GM12878 (cell line): ENCODE measurements around the gene RRP36. TPM values are rescaled to one million over a fixed set of nuclear protein-coding genes. Genes with fewer than 3 reads are reported as not detected.

Experiments
- CREB1 ChIP-seq: IDR thresholded peaks from 2 replicates; pipeline ENCODE4 v1.6.1; 2012; ENCODE audit warnings: low read depth, mild to moderate bottlenecking, inconsistent platforms
- CTCF ChIP-seq, 3 experiments: IDR thresholded peaks in 2 of 3; conservative IDR thresholded peaks in 1 of 3; 2 replicates each; pipeline ENCODE4 v1.5.1; 2011; ENCODE audit warnings: low read depth in 3 of 3, low read length in 3 of 3, mild to moderate bottlenecking in 3 of 3, control low read depth in 2 of 3, moderate library complexity in 2 of 3, inconsistent platforms in 1 of 3, mixed read lengths in 1 of 3; ENCODE audit not compliant: control insufficient read depth in 2 of 3, insufficient read depth in 1 of 3; ENCODE audit errors: extremely low read depth in 1 of 3
- E2F8 ChIP-seq: fragments of 450-650 bp; IDR thresholded peaks from 2 replicates; pipeline ENCODE4 v1.6.1; 2018; ENCODE audit warnings: mild to moderate bottlenecking, low read depth, moderate library complexity; ENCODE audit not compliant: partially characterized antibody
- HCFC1 ChIP-seq: fragments of 150-350 bp; IDR thresholded peaks from 2 replicates; pipeline ENCODE4 v1.6.1; 2014; ENCODE audit warnings: low read length
- KLF5 ChIP-seq: fragments of 450-650 bp; IDR thresholded peaks from 2 replicates; pipeline ENCODE4 v1.6.1; 2014; ENCODE audit warnings: mild to moderate bottlenecking; ENCODE audit not compliant: partially characterized antibody
- NFIC ChIP-seq: IDR thresholded peaks from 2 replicates; pipeline ENCODE4 v1.6.1; 2012; ENCODE audit warnings: low read depth, mild to moderate bottlenecking, inconsistent platforms, low read length, moderate library complexity
- NR2C1 ChIP-seq: fragments of 450-650 bp; IDR thresholded peaks from 2 replicates; pipeline ENCODE4 v1.6.1; 2017; ENCODE audit warnings: antibody characterized with exemption, mild to moderate bottlenecking, moderate library complexity
- POLR2AphosphoS2 ChIP-seq: IDR thresholded peaks from 2 replicates; pipeline ENCODE4 v1.6.1; 2011; ENCODE audit warnings: low read depth, mild to moderate bottlenecking, low read length, improper control_type of control experiment, moderate library complexity
- RBBP5 ChIP-seq: fragments of 200-600 bp; sonication (generic); conservative IDR thresholded peaks from 2 replicates; pipeline ENCODE4 v1.6.1; 2016
- RELB ChIP-seq: fragments of 450-650 bp; IDR thresholded peaks from 2 replicates; pipeline ENCODE4 v1.6.1; 2017; ENCODE audit warnings: low read depth, mild to moderate bottlenecking, moderate library complexity
- SREBF1 ChIP-seq: IDR thresholded peaks from 2 replicates; pipeline ENCODE4 v1.6.1; 2012; ENCODE audit warnings: mild to moderate bottlenecking, low read length
- SREBF2 ChIP-seq: IDR thresholded peaks from 2 replicates; pipeline ENCODE4 v1.6.1; 2012; ENCODE audit warnings: mild to moderate bottlenecking, low read length
- SUPT20H ChIP-seq: IDR thresholded peaks from 2 replicates; pipeline ENCODE4 v1.6.1; 2011; ENCODE audit warnings: low read depth, mild to moderate bottlenecking, low read length, moderate library complexity, borderline replicate concordance; ENCODE audit not compliant: control insufficient read depth
- USF1 ChIP-seq: IDR thresholded peaks from 2 replicates; pipeline ENCODE4 v1.6.1; 2011; ENCODE audit warnings: borderline replicate concordance, low read depth, mild to moderate bottlenecking, moderate library complexity, mixed read lengths, low read length; ENCODE audit not compliant: insufficient read depth; ENCODE audit errors: extremely low read length
- ZNF384 ChIP-seq: IDR thresholded peaks from 2 replicates; pipeline ENCODE4 v1.6.1; 2012; ENCODE audit warnings: low read depth, mild to moderate bottlenecking, low read length, improper control_type of control experiment, borderline replicate concordance
- ZZZ3 ChIP-seq: IDR thresholded peaks from 2 replicates; pipeline ENCODE4 v1.6.1; 2011; ENCODE audit warnings: low read depth; ENCODE audit not compliant: control insufficient read depth, insufficient read length
- polyA plus RNA-seq, 11 experiments: library from polyadenylated mRNA; depleted of rRNA in 4 of 11; unstranded in 6 of 11; stranded (reverse) in 5 of 11; fragments of >200 nt; fragmentation: Nextera tagmentation in 4 of 11; fragmentation: Illumina TruSeq in 1 of 11; extraction: Ambion mirVana in 4 of 11; extraction: Trizol in 1 of 11; gene quantifications; 1 replicate in 1 of 11; 2 replicates in 10 of 11; pipeline versions ENCODE4 v1.2.1 to v1.2.3, GENCODE V29; 2011 to 2016; ENCODE audit warnings: inconsistent platforms in 2 of 11, missing spikeins in 2 of 11, low read depth in 1 of 11
- total RNA-seq, 4 experiments: library from RNA; depleted of rRNA in 3 of 4; stranded (reverse); fragments of >200 nt in 3 of 4; fragmentation: Illumina TruSeq in 1 of 4; extraction: Trizol in 1 of 4; gene quantifications; 2 replicates each; pipeline versions ENCODE4 v1.2.1 to v1.2.3, GENCODE V29; 2013 to 2021

The RRP36 gene
- total and polyA plus RNA-seq, 10 of the 15 experiments (the other 5 are each of a cell fraction or from before 2014, with no cell fraction given): 17.6 to 101 (median 69.7) TPM

GRCh38 chr6:43059168-43060033 is 38.0 kb downstream of the RRP36 start, which contains the start of the genes KLC4 and MRPL2 (continued):
- peak; percentile 47 for TF ChIP-seq E2F8
- peak; percentile 89 for TF ChIP-seq RELB
- TF ChIP-seq NFIC: no peak
- no peak for TF ChIP-seq ZZZ3
- TF ChIP-seq USF1: peak; percentile 62
- no peak for TF ChIP-seq CTCF (IDR thresholded peaks at IDR 0.05 in 2 of 3, conservative IDR thresholded peaks at IDR 0.05 in 1 of 3; ENCODE audit: control insufficient read depth in 2 of 3, extremely low read depth in 1 of 3, insufficient read depth in 1 of 3, low read depth in 3 of 3, low read length in 3 of 3)
- no peak for TF ChIP-seq SUPT20H
- TF ChIP-seq RBBP5: no peak
- TF ChIP-seq POLR2AphosphoS2: peak; percentile 62; the same call in 1 of the 2 replicates
- TF ChIP-seq ZNF384: no peak
- peak; percentile 100 for TF ChIP-seq CREB1
- TF ChIP-seq HCFC1: peak; percentile 83
- peak; percentile 44 for TF ChIP-seq KLF5
- TF ChIP-seq SREBF2: no peak
- peak; percentile 29; the same call in 1 of the 2 replicates for TF ChIP-seq NR2C1
- 0 out of 2 replicates have a peak, but pooled peaks have one; percentile 10 for TF ChIP-seq SREBF1
